B cell (primary cell): ENCODE results near the gene OR9A4. TPM values are rescaled to one million over a fixed set of nuclear protein-coding genes. Genes with fewer than 3 reads are reported as not detected.

ENCODE experiments used
- ATAC-seq: fragments of 200-7000 bp; cut with Tn5 transposase; one replicate; pipeline ENCODE4 v1.10.0; 2021; ENCODE audit warnings: low read depth, mild to moderate bottlenecking, moderate number of reproducible peaks, moderate library complexity
- CTCF ChIA-PET: fragments of 350-600 bp; sonication (Branson Sonifier 250); formaldehyde crosslinking; loops from one replicate; lab custom pipeline; 2021; ENCODE audit warnings: antibody characterized with exemption, inconsistent platforms; lab: Charles Lee
- POLR2A ChIA-PET: fragments of 350-600 bp; sonication (Branson Sonifier 250); formaldehyde crosslinking; loops from one replicate; lab custom pipeline; 2021; ENCODE audit warnings: antibody characterized with exemption; lab: Charles Lee
- DNase-seq: peaks from one replicate; pipeline ENCODE4 v3.0.0; 2013
- H2AFZ ChIP-seq: 2 replicates; pipeline ENCODE4 v1.6.1; 2012; ENCODE audit warnings: mild to moderate bottlenecking, low read depth, low read length; ENCODE audit not compliant: insufficient read depth, poor library complexity, severe bottlenecking
- H3K27ac ChIP-seq, 2 donors: 1 replicate in 1 of 2; 2 replicates in 1 of 2; pipeline ENCODE4 v1.5.1; 2012 to 2013; ENCODE audit warnings: low read length in 2 of 2, mild to moderate bottlenecking in 2 of 2, moderate library complexity in 1 of 2
- H3K27me3 ChIP-seq, 4 experiments: fragments of 200-600 bp in 1 of 4; sonication (generic) in 1 of 4; replicated peaks in 1 of 4; 1 replicate in 2 of 4; 2 replicates in 2 of 4; pipeline versions ENCODE4 v1.6.1 to v1.7.0; 2013 to 2016; ENCODE audit warnings: low read length in 3 of 4, mild to moderate bottlenecking in 2 of 4, mixed read lengths in 1 of 4, moderate library complexity in 1 of 4; ENCODE audit not compliant: insufficient read depth in 4 of 4, control insufficient read depth in 3 of 4; ENCODE audit errors: control extremely low read depth in 1 of 4
- H3K36me3 ChIP-seq, 2 experiments: replicated peaks in 1 of 2; 1 replicate in 1 of 2; 2 replicates in 1 of 2; pipeline versions ENCODE4 v1.6.1 to v1.7.1; 2013; ENCODE audit warnings: low read length in 1 of 2; ENCODE audit not compliant: insufficient read depth in 2 of 2, control insufficient read depth in 1 of 2; ENCODE audit errors: control extremely low read depth in 1 of 2, extremely low read depth in 1 of 2
- H3K4me1 ChIP-seq, 2 donors: fragments of 200-600 bp in 1 of 2; sonication (generic) in 1 of 2; 1 replicate in 1 of 2; 2 replicates in 1 of 2; pipeline versions ENCODE4 v1.5.1 to v1.6.1; 2013 to 2017; ENCODE audit warnings: low read length in 2 of 2; ENCODE audit not compliant: control insufficient read depth in 2 of 2, insufficient read depth in 2 of 2
- H3K4me2 ChIP-seq: replicated peaks from 2 replicates; pipeline ENCODE3; 2012; ENCODE audit warnings: mild to moderate bottlenecking, low read depth, low read length; ENCODE audit not compliant: poor library complexity, severe bottlenecking
- H3K4me3 ChIP-seq, 5 experiments: fragments of 200-600 bp in 1 of 5; sonication (generic) in 1 of 5; 1 replicate in 3 of 5; 2 replicates in 2 of 5; pipeline versions ENCODE4 v1.5.1 to v1.7.0; 2011 to 2016; ENCODE audit warnings: low read length in 4 of 5, mild to moderate bottlenecking in 4 of 5, low read depth in 2 of 5, control low read depth in 1 of 5, moderate library complexity in 1 of 5; ENCODE audit not compliant: insufficient read depth in 1 of 5; ENCODE audit errors: control extremely low read depth in 1 of 5, extremely low read depth in 1 of 5
- H3K79me2 ChIP-seq: fragments of 200-600 bp; sonication (generic); one replicate; pipeline ENCODE4 v1.6.0; 2016; ENCODE audit warnings: low read length; ENCODE audit not compliant: control insufficient read depth, insufficient read depth
- H3K9ac ChIP-seq: fragments of 200-600 bp; sonication (generic); 2 replicates; pipeline ENCODE4 v1.6.1; 2017; ENCODE audit warnings: mild to moderate bottlenecking, low read length, moderate library complexity
- H3K9me3 ChIP-seq, 3 donors: one replicate each; pipeline versions ENCODE4 v1.6.1 to v1.7.1; 2013; ENCODE audit warnings: low read length in 2 of 3; ENCODE audit not compliant: control insufficient read depth in 2 of 3, insufficient read depth in 1 of 3; ENCODE audit errors: control extremely low read depth in 1 of 3
- H4K20me1 ChIP-seq: 2 replicates; pipeline ENCODE4 v1.6.0; 2012; ENCODE audit warnings: mild to moderate bottlenecking, low read length; ENCODE audit not compliant: insufficient read depth, control insufficient read depth, poor library complexity, severe bottlenecking
- H3K27ac Mint-ChIP-seq: one replicate; pipeline ENCODE4 v1.8.0; 2021; ENCODE audit warnings: mixed read lengths
- H3K27me3 Mint-ChIP-seq: one replicate; pipeline ENCODE4 v1.8.0; 2021; ENCODE audit warnings: mixed read lengths
- H3K4me1 Mint-ChIP-seq: one replicate; pipeline ENCODE4 v1.8.0; 2021; ENCODE audit warnings: mixed read lengths
- H3K4me3 Mint-ChIP-seq: one replicate; pipeline ENCODE4 v1.8.0; 2021; ENCODE audit warnings: mixed read lengths
- H3K9me3 Mint-ChIP-seq: one replicate; pipeline ENCODE4 v1.8.0; 2022; ENCODE audit warnings: mixed read lengths; ENCODE audit not compliant: insufficient read depth
- CTCF ChIP-seq: fragments of 200-600 bp; IDR thresholded peaks from one replicate; pipeline ENCODE4 v1.8.0; 2022; ENCODE audit warnings: antibody characterized with exemption, mild to moderate bottlenecking
- EZH2 ChIP-seq: IDR thresholded peaks from 2 replicates; pipeline ENCODE4 v1.6.1; 2012; ENCODE audit warnings: borderline replicate concordance, low read depth, mild to moderate bottlenecking, moderate library complexity, low read length; ENCODE audit not compliant: insufficient read depth, poor library complexity, severe bottlenecking
- WGBS: methylation state at CpG from one replicate; pipeline ENCODE4 v1.1.5; 2013; ENCODE audit warnings: missing lambda C conversion rate; ENCODE audit not compliant: insufficient coverage; 5-methylcytosine and 5-hydroxymethylcytosine counted together
- intact Hi-C: fragments of 100-400 bp; cut with micrococcal nuclease; formaldehyde crosslinking; loops from one replicate; pipeline ENCODE4 v1.10.0; 2022
- polyA plus RNA-seq: library from polyadenylated mRNA; depleted of rRNA; stranded (reverse); fragments of >200 nt; gene quantifications from 2 replicates; pipeline ENCODE4 v1.2.3, GENCODE V29; 2012
- total RNA-seq, 2 donors: library from RNA; stranded (reverse); fragments of 120-200 nt in 1 of 2; gene quantifications; 1 replicate in 1 of 2; 2 replicates in 1 of 2; pipeline versions ENCODE4 v1.2.3 to v1.2.4, GENCODE V29; 2013 to 2022

OR9A4 gene
- total and polyA plus RNA-seq, 2 donors (not counting 1 experiment from before 2014, with no cell fraction given), result not detected

DNA sequence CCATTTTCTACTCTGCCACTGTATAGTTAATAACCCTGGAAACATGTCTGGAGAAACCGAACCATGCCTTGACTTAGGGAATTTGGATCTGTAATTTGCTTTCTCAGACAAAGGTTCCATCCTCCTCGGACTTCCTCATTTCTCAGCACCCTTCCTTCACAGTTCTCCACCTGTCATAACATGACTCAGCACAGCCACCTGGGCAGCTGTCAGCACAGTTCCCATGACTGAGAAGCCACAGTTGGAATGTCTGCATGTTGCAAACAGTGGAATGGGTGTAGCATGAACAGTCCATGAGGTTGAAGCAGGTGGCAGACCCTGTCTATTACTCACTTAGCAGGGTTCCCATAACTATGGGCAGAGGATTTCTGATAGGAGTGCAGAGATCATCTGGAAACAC lies 634 bp upstream of the OR9A4 start:
- DNase-seq (no peak), ATAC-seq (no peak)
- H3K36me3 ChIP-seq, result no peaks in the 10 kb centered on the region
- CTCF ChIA-PET, result no interaction called here
- H3K9me3 ChIP-seq, result no peaks in the 10 kb centered on the region
- no peak for TF ChIP-seq CTCF
- TF ChIP-seq EZH2, result no peak
- no peak overlapping the region for H3K27ac ChIP-seq
- H4K20me1 ChIP-seq, result no peaks in the 10 kb centered on the region
- no peak overlapping the region for H3K4me3 Mint-ChIP-seq
- no peak overlapping the region for H2AFZ ChIP-seq
- peaks cover 2% of the 10 kb centered on the region for H3K9me3 Mint-ChIP-seq
- H3K4me2 ChIP-seq, result no peak overlapping the region
- no peaks in the 10 kb centered on the region for H3K27me3 Mint-ChIP-seq
- 17% methylated on average over 1 of the region's 2 CpGs for WGBS
- no peak overlapping the region for H3K9ac ChIP-seq
- no peaks in the 10 kb centered on the region for H3K27me3 ChIP-seq
- H3K4me1 Mint-ChIP-seq, result no peaks in the 10 kb centered on the region
- POLR2A ChIA-PET, result no interaction called here
- H3K27ac Mint-ChIP-seq, result no peak overlapping the region
- H3K4me1 ChIP-seq, result no peaks in the 10 kb centered on the region
- no peaks in the 10 kb centered on the region for H3K79me2 ChIP-seq
- intact Hi-C loops, result no loop called here
- H3K4me3 ChIP-seq, result no peak overlapping the region

DNA sequence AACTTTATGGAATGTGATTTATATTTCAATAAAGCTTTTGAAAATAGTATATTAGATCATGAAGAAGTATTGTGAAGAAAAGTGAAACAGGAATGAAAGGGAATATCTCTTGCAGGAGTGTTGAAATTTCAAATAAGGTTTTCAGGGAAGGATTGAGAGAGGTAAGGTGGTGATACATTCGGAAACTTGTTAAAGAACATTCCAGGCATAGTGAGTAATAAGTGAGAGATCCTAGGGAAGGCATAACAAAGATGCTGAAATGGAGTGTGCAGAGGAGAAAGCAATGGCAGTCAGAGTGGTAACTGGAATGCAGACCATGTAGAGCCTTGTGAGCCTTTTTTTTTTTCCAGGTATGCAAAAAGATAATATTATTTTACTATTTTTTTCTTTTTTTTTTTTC lies 4.1 kb downstream of the OR9A4 start:
- no peaks in the 10 kb centered on the region for H3K36me3 ChIP-seq
- H3K79me2 ChIP-seq, result no peaks in the 10 kb centered on the region
- CTCF ChIA-PET, result no interaction called here
- H3K4me1 ChIP-seq, result no peaks in the 10 kb centered on the region
- no peaks in the 10 kb centered on the region for H3K4me1 Mint-ChIP-seq
- ATAC-seq (no peak), DNase-seq (no peak)
- no peaks in the 10 kb centered on the region for H3K27me3 ChIP-seq
- no peak overlapping the region for H3K27ac ChIP-seq
- no peak overlapping the region for H3K4me2 ChIP-seq
- H2AFZ ChIP-seq, result no peak overlapping the region
- no peak overlapping the region for H3K4me3 ChIP-seq
- intact Hi-C loops, result no loop called here
- no peak for TF ChIP-seq EZH2
- H4K20me1 ChIP-seq, result no peaks in the 10 kb centered on the region
- no peaks in the 10 kb centered on the region for H3K27me3 Mint-ChIP-seq
- H3K27ac Mint-ChIP-seq, result no peak overlapping the region
- peaks cover 2% of the 10 kb centered on the region for H3K9me3 Mint-ChIP-seq
- POLR2A ChIA-PET, result no interaction called here
- no peak overlapping the region for H3K4me3 Mint-ChIP-seq
- H3K9ac ChIP-seq, result no peak overlapping the region
- WGBS, result 100% methylated on average over 1 of the region's 1 CpG
- H3K9me3 ChIP-seq, result no peaks in the 10 kb centered on the region
